GM19025 (cell line): ENCODE results near the gene ANGPTL2.

Experiments used
- ATAC-seq: cut with Tn5 transposase; IDR thresholded peaks from one replicate; pipeline ENCODE4 v1.9.1; 2021; ENCODE audit warnings: mild to moderate bottlenecking, low read depth, moderate library complexity; ENCODE audit not compliant: unreplicated experiment

The ANGPTL2 gene

DNA sequence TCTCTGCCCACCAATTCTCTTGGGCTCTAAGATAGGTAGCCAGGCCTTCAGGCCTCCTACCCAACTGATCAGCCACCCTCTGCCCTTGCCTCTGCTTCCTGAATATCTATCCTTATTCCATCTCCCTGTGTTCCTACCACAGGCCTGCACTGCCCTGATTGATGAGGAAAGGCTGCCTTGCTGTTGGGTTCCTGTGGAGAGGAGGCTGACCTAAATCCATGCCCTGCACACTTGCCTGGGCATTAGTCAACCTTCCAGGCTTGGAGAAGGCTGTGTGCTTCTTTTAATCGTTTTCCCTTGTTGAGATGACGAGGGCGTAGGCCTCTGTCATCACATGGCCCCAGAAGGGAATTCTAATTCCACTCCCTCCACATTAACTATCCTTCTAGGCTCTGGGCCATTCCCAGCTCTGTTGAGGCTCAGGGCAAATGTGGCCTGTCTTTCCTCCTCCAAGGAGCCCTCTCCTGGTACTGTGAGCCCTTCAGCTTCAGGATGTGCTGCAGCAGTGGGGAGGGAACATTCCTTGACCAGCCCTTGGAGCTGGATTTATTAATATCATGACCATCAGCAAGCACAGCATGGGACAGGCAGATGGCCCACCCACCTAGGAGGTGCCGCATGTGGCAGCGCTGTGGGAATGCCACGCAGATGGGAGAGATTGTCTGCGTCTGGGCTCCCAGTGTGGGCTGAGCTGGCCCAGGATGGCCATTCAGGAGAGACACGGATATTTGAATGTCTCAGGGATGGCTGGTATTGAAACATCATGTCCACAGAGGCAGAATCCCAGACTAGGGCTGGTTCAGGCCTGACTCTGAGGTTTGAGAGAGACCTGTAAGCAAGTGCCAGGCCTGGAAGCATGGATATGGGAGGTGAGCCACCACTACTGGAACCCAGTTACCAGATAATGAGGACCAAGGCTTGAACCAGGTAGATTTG, 40.9 kb downstream of the ANGPTL2 start:
- no peak for ATAC-seq

DNA sequence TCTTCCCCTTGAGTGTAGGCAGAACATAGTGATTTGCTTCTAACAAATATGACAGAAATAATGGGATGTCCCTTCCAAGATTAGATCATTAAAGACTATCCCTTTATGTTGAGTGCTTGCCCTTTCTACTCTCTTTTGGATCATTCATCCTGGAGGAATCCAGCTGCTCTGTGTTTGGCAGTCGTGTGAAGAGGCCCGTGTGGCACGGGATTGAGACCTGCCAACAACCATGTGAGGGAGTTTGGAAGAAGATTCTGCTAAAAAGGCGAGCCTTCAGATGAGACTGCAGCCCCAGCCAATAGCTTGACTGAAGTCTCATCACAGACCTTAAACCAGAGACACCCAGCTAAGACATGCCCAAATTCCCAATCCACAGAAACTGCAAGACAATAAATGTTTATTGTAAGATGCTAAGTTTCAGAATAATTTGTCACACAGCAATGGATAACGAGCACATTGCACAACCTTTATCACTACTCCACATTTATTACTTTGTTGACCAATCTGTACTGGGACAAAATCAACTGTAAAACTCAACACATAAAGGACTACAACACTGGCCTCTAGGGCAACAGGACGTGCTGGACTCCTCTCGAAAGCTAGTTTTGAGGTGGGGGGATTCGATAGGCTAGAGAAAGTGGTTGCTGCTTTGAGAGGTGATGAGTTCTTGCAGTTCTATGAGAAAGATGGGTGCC, 42.8 kb downstream of the ANGPTL2 start:
- no peak for ATAC-seq

GRCh38 chr9:127078988-127079387, 43.4 kb downstream of the ANGPTL2 start:
- ATAC-seq: no peak

DNA sequence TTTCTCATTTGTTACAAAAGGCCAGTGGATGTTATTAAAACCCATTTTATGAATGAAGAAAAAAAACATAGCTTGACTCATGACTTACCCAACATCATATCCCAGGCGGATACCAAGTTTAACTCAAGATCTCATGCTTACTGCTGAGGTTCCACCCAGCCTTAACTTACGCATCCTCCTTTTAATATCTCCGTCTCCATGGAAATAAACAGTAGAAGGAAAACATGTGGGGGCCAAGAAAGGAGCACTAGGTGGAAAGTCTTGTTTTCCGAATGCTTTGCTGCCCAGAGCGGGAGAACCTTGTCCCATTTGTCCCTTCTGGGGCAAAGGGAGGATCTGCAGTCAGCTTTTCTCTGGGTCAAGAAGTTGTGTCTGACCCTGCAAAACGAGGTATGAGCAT, 44.1 kb downstream of the ANGPTL2 start:
- no peak for ATAC-seq

DNA sequence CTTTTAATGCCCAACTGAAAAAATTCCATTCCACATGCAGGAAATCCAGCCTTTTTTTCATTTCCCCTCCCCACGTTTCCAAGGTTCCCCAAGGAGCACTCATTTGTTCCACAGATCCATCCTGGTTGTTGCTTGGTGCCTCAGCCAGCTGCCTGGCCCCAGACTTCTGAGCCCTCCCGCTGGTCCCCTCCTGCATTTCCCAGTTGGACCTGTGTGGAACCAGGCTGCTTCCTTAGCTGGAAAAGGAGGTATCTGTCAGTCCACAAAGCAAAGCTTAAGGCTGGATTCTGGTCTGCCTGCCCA, 44.8 kb downstream of the ANGPTL2 start:
- ATAC-seq: no peak

DNA sequence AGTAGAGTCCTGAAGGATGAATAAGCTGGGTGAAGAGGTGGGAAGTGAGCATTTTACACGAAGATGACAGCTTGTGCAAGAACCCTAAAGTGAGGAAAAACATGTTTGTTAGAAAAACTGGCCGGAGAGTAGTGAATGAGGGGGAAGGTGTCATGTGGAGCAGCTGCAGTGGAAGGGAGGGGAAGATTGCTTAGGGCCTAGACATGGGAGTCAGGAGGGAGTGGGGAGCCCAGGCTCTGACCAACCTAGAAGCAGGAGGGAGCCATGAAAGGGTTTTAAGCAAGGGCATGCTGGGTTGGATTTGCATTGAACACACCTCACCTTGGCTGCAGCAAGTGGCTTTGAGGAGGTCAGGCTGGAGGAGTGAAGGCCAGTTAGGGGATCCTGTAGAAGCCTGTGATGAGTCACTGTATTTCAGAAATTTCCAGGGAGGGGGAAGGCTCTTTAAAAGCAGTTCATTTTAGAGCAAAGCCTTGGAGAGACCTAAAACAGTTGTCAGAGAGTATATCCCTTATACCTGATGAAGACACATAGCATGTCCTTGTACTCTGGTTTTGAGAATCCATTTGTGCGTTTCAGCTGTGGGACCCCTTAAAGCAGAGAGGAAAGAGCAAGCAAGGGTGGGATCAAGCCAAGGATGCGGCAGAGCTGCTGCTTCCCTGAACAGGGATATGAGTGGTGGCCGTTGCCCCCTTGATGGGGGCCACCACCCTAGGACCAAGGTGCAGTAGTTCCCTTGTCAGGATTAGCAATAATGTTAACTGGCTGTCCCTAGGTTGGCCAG, 45.4 kb downstream of the ANGPTL2 start:
- no peak for ATAC-seq

GRCh38 chr9:127075624-127076372, 46.6 kb downstream of the ANGPTL2 start:
- ATAC-seq: no peak

DNA sequence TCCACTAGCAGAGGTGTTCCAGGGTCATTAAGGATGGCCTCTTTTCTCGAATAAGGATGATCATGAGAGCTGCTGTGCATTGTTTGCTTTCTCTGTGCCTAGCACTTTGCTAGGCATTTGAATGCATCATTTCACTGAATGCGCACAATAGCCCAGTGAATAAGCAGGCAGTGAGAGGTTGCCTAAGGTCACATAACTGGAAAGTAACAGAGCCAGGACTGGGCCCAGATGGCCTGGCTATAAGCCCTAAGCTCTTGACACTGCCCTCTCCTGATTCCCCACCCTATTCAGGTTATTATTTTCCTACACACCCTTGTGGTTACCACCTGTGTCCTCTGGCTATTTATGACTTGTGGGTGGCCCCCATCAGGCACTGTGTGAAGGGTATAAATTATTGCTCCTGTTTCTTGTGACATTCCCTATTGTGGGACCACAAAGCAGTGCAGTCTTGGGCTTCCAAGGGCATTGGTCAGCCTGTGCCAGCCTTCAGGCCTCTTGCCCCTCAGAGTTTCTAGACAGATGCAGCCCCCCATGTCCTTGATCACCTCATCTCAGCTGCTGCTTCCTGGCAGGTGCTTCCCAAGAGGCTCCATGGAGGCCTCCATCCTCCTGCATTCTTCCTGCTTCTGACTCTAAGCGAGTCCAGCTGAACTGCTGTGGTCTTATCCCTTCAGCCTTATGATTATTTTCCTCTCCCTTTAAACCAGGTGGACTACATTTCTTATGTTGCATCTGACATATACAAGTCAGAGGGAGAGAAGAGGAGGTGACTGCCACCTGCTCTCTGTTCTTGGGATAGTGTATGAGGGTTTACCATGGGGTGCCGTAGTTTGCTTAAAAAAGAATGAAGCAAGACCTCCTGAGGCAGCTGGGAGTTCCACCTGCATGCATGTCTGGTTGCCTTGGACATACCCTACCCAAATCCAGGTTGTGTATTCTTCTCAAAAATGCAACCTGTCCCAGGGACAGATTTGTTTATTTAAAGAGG, 47.6 kb downstream of the ANGPTL2 start:
- no peak for ATAC-seq

DNA sequence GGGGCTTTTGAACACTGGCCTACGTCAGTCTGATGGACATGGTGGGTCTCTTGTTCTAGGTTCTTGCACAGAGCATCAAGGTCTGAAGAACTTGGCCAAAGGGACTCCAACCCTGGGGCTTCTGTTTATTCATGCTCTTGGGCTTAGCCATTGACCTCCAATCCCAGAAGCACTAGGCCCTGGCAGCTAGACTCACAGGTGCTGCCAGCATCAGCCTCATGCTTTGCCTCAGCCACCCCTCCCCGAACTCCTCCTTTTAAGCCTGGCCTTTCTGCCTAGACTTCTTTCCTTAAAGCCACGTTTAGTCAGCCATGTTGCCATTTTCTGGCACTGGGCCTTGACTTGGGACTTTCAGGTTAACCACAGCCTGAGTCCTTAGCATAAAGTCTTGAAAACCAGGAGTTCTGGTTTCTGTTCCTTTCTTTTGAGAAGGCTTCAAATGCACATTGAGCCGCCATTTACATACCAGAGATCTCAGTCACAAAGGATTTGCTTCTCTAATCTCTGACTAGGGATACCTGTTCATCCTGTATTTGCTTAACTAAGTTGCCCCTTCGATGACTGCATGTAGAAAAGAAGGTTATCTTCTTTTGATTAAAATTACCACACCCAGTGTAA, 54.7 kb downstream of the ANGPTL2 start:
- ATAC-seq: no peak

GRCh38 chr9:127066851-127067136, 55.6 kb downstream of the ANGPTL2 start:
- ATAC-seq: no peak

GRCh38 chr9:127066060-127066850, 56.2 kb downstream of the ANGPTL2 start:
- no peak for ATAC-seq

DNA sequence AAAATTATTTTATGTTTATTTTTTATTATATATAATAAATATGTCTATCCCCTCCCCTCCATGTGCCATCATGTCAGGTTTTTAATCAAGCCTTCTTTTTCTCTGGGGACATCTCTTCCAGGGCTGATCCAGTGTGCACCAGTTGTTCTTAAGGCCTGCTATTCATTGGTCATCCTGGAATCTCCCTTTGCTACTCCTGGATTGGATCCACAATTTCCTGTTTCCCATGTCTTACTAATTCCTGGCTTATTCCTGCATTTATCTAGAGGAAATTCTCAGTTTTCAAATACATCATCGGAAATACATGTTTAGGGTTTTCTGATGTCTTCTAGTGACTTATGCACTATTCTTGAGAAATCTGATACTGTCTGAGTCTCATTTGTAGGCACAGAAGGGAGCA, 56.8 kb downstream of the ANGPTL2 start:
- no peak for ATAC-seq

GRCh38 chr9:127064335-127064734, 58.1 kb downstream of the ANGPTL2 start:
- ATAC-seq: no peak

- ATAC-seq: no peak
Measured at GRCh38 chr9:127061411-127061810, 61.0 kb downstream of the ANGPTL2 start.

- no peak for ATAC-seq
Measured at GRCh38 chr9:127059765-127060361, 62.6 kb downstream of the ANGPTL2 start.

GRCh38 chr9:127059030-127059429, 63.4 kb downstream of the ANGPTL2 start:
- no peak for ATAC-seq

GRCh38 chr9:127058645-127059021, 63.8 kb downstream of the ANGPTL2 start:
- ATAC-seq: no peak
